Measurements from ENCODE around the gene CLGN. TPM values are rescaled to one million over a fixed set of nuclear protein-coding genes. Genes with fewer than 3 reads are reported as not detected.

Gene CLGN
- total and polyA plus RNA-seq, 12 donors: 0.29 to 9.0 (median 1.8) TPM; not detected in 1

GRCh38 chr4:140466146-140466545 lies 38.7 kb upstream of the CLGN start:
- Histone ChIP-seq H3K4me3 (no peak overlapping the region), H3K27ac (no peak overlapping the region), H3K4me1 (replicated peaks in 1 of 2) (no peaks in the 10 kb centered on the region), H3K27me3 (no peaks in the 10 kb centered on the region), H3K36me3 (replicated peaks in 1 of 2) (no peaks in the 10 kb centered on the region), H3K9me3 (replicated peaks in 1 of 3) (no peaks in the 10 kb centered on the region)
- WGBS, 4 donors: 0 to 77% (median 48%) methylated on average over 1 of the region's 1 CpG
- intact Hi-C loops (cut with DNase I): no loop called here
- TF ChIP-seq POLR2A (IDR thresholded peaks at IDR 0.05) (no peak), CTCF (IDR thresholded peaks at IDR 0.05) (no peak)
- DNase-seq: no peak

- TF ChIP-seq CTCF (IDR thresholded peaks at IDR 0.05) (no peak), POLR2A (IDR thresholded peaks at IDR 0.05) (no peak)
- intact Hi-C loops (cut with DNase I): no loop called here
- Histone ChIP-seq H3K4me3 (no peak overlapping the region), H3K36me3 (replicated peaks in 1 of 2) (no peaks in the 10 kb centered on the region), H3K27ac (no peak overlapping the region), H3K27me3 (no peaks in the 10 kb centered on the region), H3K9me3 (replicated peaks in 1 of 3) (no peaks in the 10 kb centered on the region), H3K4me1 (replicated peaks in 1 of 2) (no peaks in the 10 kb centered on the region)
- DNase-seq: no peak
- 42 to 51% (median 44%) methylated on average over 1 of the region's 1 CpG for WGBS, 4 donors
Measured at GRCh38 chr4:140463614-140464013, 36.2 kb upstream of the CLGN start.

- no peak overlapping the region for H3K27ac ChIP-seq
- H3K36me3 ChIP-seq (replicated peaks in 1 of 2): no peaks in the 10 kb centered on the region
- intact Hi-C loops (cut with DNase I): no loop called here
- H3K4me1 ChIP-seq (replicated peaks in 1 of 2): no peaks in the 10 kb centered on the region
- H3K9me3 ChIP-seq (replicated peaks in 1 of 3): no peaks in the 10 kb centered on the region
- 57 to 67% (median 64%) methylated on average over 3 of the region's 3 CpGs for WGBS, 4 donors
- no peak for TF ChIP-seq POLR2A (IDR thresholded peaks at IDR 0.05)
- no peak for TF ChIP-seq CTCF (IDR thresholded peaks at IDR 0.05)
- H3K27me3 ChIP-seq: no peaks in the 10 kb centered on the region
- no peak for DNase-seq
- H3K4me3 ChIP-seq: no peak overlapping the region
Measured at GRCh38 chr4:140463182-140463581, 35.7 kb upstream of the CLGN start.

GRCh38 chr4:140450352-140450751 lies 22.9 kb upstream of the CLGN start:
- H3K4me1 ChIP-seq (replicated peaks in 1 of 2): no peaks in the 10 kb centered on the region
- WGBS, 4 donors: 66 to 69% (median 67%) methylated on average over 3 of the region's 3 CpGs
- no peak overlapping the region for H3K4me3 ChIP-seq
- TF ChIP-seq CTCF (IDR thresholded peaks at IDR 0.05) (no peak), POLR2A (IDR thresholded peaks at IDR 0.05) (no peak)
- DNase-seq: no peak
- H3K9me3 ChIP-seq (replicated peaks in 1 of 3): no peaks in the 10 kb centered on the region
- H3K27me3 ChIP-seq: peaks cover 3% of the 10 kb centered on the region
- no peak overlapping the region for H3K27ac ChIP-seq
- intact Hi-C loops (cut with DNase I): no loop called here
- no peaks in the 10 kb centered on the region for H3K36me3 ChIP-seq (replicated peaks in 1 of 2)

All from adrenal gland (tissue), 12 donors.